Adrenal gland (tissue), 12 donors: Measurements from ENCODE around the gene SDR42E2. TPM values are rescaled to one million over a fixed set of nuclear protein-coding genes. Genes with fewer than 3 reads are reported as not detected.

Experiments used
- DNase-seq, 7 donors: peaks; one replicate each; pipeline ENCODE4 v3.0.0-alpha.2; 2019 to 2020
- H3K27ac ChIP-seq, 5 donors: fragments of 200-600 bp; sonication (generic) in 4 of 5; 1 replicate in 3 of 5; 2 replicates in 2 of 5; pipeline versions ENCODE4 v1.5.1 to v1.8.0; 2016 to 2020; ENCODE audit warnings: mild to moderate bottlenecking in 1 of 5
- H3K27me3 ChIP-seq: fragments of 200-600 bp; 2 replicates; pipeline ENCODE4 v1.8.0; 2021
- H3K36me3 ChIP-seq, 2 donors: fragments of 200-600 bp; replicated peaks in 1 of 2; 1 replicate in 1 of 2; 2 replicates in 1 of 2; pipeline versions ENCODE4 v1.5.1 to v1.8.0; 2018 to 2022
- H3K4me1 ChIP-seq, 2 donors: fragments of 200-600 bp; replicated peaks in 1 of 2; 1 replicate in 1 of 2; 2 replicates in 1 of 2; pipeline versions ENCODE4 v1.5.1 to v1.8.0; 2018 to 2021
- H3K4me3 ChIP-seq, 4 donors: fragments of 200-600 bp; sonication (generic) in 3 of 4; one replicate each; pipeline ENCODE4 v1.5.1; 2016 to 2018
- H3K9me3 ChIP-seq, 3 donors: fragments of 200-600 bp; sonication (generic) in 1 of 3; replicated peaks in 1 of 3; 1 replicate in 2 of 3; 2 replicates in 1 of 3; pipeline versions ENCODE4 v1.5.1 to v1.8.0; 2016 to 2021
- CTCF ChIP-seq, 6 experiments: fragments of 450-650 bp in 4 of 6; fragments of 200-600 bp in 2 of 6; sonication (generic) in 1 of 6; IDR thresholded peaks; 1 replicate in 5 of 6; 2 replicates in 1 of 6; pipeline versions ENCODE4 v1.5.1 to v1.8.0; 2016 to 2021; ENCODE audit warnings: antibody characterized with exemption in 6 of 6, mild to moderate bottlenecking in 2 of 6, moderate library complexity in 1 of 6
- POLR2A ChIP-seq, 2 donors: fragments of 450-650 bp; IDR thresholded peaks; one replicate each; pipeline ENCODE4 v1.6.1; 2017; ENCODE audit warnings: antibody characterized with exemption in 2 of 2, mild to moderate bottlenecking in 2 of 2, moderate library complexity in 1 of 2
- WGBS, 4 donors: extraction: QIAGEN DNeasy Blood & Tissue Kit in 2 of 4; methylation state at CpG; one replicate each; pipeline versions ENCODE4 v1.1.5 to v1.1.7; 2013 to 2017; 5-methylcytosine and 5-hydroxymethylcytosine counted together
- intact Hi-C, 2 donors: fragments of 100-400 bp; cut with DNase I; formaldehyde crosslinking; loops; one replicate each; pipeline versions ENCODE4 v1.14.1 to v1.15.0; 2022 to 2023
- polyA plus RNA-seq, 3 donors: library from polyadenylated mRNA; stranded (reverse); fragments of 200-250 nt in 2 of 3; fragments of 350-450 nt in 1 of 3; fragmentation: Illumina TruSeq in 1 of 3; extraction: RNeasy Lipid Tissue Mini Kit (QIAGEN cat#74804) in 1 of 3; gene quantifications; one replicate each; pipeline ENCODE4 v1.2.3, GENCODE V29; 2013 to 2014
- total RNA-seq, 9 donors: library from RNA; depleted of rRNA in 4 of 9; stranded (reverse); fragments of >200 nt in 4 of 9; fragments of 120-200 nt in 1 of 9; fragmentation: NEBNext Ultra II Directional in 1 of 9; extraction: Animal tissue kit (Norgen Biotek cat#: 25700) in 1 of 9; gene quantifications; one replicate each; pipeline versions ENCODE4 v1.1.0 to v1.2.4, GENCODE V29; 2013 to 2023
- donor health status: healthy with polysubstance abuse.
- donor health status: Bipolar disorder and iron deficiency.
- donor health status: DM: yes; HTN: yes; CAD: no.
- donor health status: DM: no; HTN: no; CAD: no.
- donor health status: DM: no; HTN: no; CAD: no.
- donor health status: DM: yes; HTN: yes; CAD: no.

The SDR42E2 gene
- total and polyA plus RNA-seq, 12 donors: 0.08 to 0.10 TPM; not detected in 10

DNA sequence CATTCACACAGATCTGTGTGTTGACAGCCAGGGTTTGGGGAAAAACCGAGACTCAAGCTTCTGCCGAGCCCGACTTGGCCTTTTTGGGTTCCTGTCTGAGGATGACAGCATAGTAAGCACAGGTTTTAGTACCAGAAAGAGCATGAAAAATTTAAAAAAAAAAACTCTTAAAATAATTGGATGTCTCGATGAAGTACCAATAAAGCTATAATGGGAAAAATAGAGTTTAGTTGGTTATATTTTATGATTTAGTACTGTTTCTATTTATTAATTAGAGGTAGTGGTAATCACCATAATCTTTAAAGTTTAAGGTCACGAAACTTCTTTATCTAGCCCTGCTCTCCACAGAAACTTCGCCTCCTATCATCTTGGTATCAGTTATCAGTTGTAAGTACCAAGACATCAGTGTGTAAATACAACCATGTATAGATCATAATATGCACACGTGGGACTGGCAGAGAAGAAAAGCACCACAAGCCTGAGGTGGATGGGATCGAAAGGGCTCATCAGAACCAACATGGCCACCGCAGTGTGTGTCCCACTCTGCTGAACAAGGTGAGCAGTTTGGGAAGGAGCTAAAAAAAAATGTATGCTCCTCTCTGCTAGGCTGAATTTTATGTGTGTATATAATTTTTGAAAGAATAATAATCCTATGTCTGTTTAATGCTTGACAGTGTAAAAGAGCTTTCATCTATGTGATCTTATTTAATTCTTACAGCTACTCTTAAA lies 29.4 kb downstream of the SDR42E2 start:
- peaks cover 28 to 35% of the 10 kb centered on the region in 2 donors for H3K4me1 ChIP-seq
- peak in 4 of 7 donors; percentile 42 to 71 (median 52) for DNase-seq
- TF ChIP-seq CTCF (IDR thresholded peaks at IDR 0.05) (no peak), POLR2A (IDR thresholded peaks at IDR 0.05) (no peak)
- intact Hi-C loops: no loop called here
- 9 to 12% (median 11%) methylated on average over 9 of the region's 9 CpGs for WGBS, 4 donors
- H3K27ac ChIP-seq: peak overlapping the region; percentile 90 to 96 (median 95)
- H3K4me3 ChIP-seq: peak overlapping the region in 3 of 4 donors; percentile 15 to 52 (median 40)
- no peaks in the 10 kb centered on the region for H3K9me3 ChIP-seq
- H3K27me3 ChIP-seq: no peaks in the 10 kb centered on the region
- no peaks in the 10 kb centered on the region for H3K36me3 ChIP-seq

GRCh38 chr16:22192261-22193062 lies 30.2 kb downstream of the SDR42E2 start:
- Histone ChIP-seq H3K4me3 (peak overlapping the region in 1 of 4 donors; percentile 52), H3K27ac (peak overlapping the region; percentile 90 to 96 (median 95)), H3K27me3 (no peaks in the 10 kb centered on the region), H3K4me1 (peaks cover 28 to 35% of the 10 kb centered on the region in 2 donors), H3K36me3 (no peaks in the 10 kb centered on the region), H3K9me3 (no peaks in the 10 kb centered on the region)
- TF ChIP-seq CTCF (IDR thresholded peaks at IDR 0.05): no peak
- no peak for TF ChIP-seq POLR2A (IDR thresholded peaks at IDR 0.05)
- 30 to 40% (median 35%) methylated on average over 16 of the region's 16 CpGs for WGBS, 4 donors
- peak; percentile 59 to 89 (median 77) for DNase-seq
- intact Hi-C loops: no loop called here

DNA sequence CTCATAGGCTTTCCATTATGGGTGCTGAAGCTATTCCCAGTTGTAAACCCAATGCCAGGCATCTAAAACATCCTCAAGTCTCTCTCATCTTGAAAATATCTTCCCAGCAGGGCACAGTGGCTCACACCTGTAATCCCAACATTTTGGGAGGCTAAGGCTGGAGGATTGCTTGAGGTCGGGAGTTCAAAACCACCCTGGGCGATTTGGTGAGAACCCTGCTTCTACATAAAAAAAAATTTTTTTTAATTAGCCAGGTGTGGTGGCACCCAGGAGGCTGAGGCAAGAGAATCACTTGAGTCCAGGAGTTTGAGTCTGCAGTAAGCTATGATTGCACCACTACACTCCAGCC lies 30.7 kb downstream of the SDR42E2 start:
- TF ChIP-seq CTCF (IDR thresholded peaks at IDR 0.05): no peak
- DNase-seq: no peak
- H3K4me1 ChIP-seq: peaks cover 28 to 35% of the 10 kb centered on the region in 2 donors
- H3K4me3 ChIP-seq: no peak overlapping the region
- H3K27ac ChIP-seq: peak overlapping the region in 2 of 5 donors; percentile 95 to 96
- no peaks in the 10 kb centered on the region for H3K9me3 ChIP-seq
- H3K27me3 ChIP-seq: no peaks in the 10 kb centered on the region
- WGBS, 4 donors: 80 to 100% (median 94%) methylated on average over 2 of the region's 2 CpGs
- intact Hi-C loops: no loop called here
- no peaks in the 10 kb centered on the region for H3K36me3 ChIP-seq

- H3K27me3 ChIP-seq: no peaks in the 10 kb centered on the region
- H3K36me3 ChIP-seq: no peaks in the 10 kb centered on the region
- intact Hi-C loops: loop anchor here in 1 of 2 donors (5.0 kb wide), 1 partner anchor 102 kb away; the partner anchor contains the start of gene POLR3E
- H3K27ac ChIP-seq: peak overlapping the region in 3 of 5 donors; percentile 4 to 86 (median 66)
- peak in 1 of 7 donors; percentile 66 for DNase-seq
- no peaks in the 10 kb centered on the region for H3K9me3 ChIP-seq
- H3K4me1 ChIP-seq: peaks cover 25 to 29% of the 10 kb centered on the region in 2 donors
- no peak overlapping the region for H3K4me3 ChIP-seq
- no peak for TF ChIP-seq CTCF (IDR thresholded peaks at IDR 0.05)
- TF ChIP-seq POLR2A (IDR thresholded peaks at IDR 0.05): no peak
- WGBS, 4 donors: 79 to 87% (median 85%) methylated on average over 9 of the region's 9 CpGs
Measured at GRCh38 chr16:22194707-22195444, 32.6 kb downstream of the SDR42E2 start.
